K562 (cell line): ENCODE measurements around the gene NPHP1. TPM values are rescaled to one million over a fixed set of nuclear protein-coding genes. Genes with fewer than 3 reads are reported as not detected.
A peak's percentile ranks its signal among the peaks of the same experiment; 100 is the strongest.

ENCODE experiments used
- BCLAF1 ChIP-seq, 2 experiments: fragments of 450-650 bp in 1 of 2; IDR thresholded peaks; 2 replicates each; pipeline ENCODE4 v1.6.1; 2011 to 2017; ENCODE audit warnings: low read depth in 2 of 2, antibody characterized with exemption in 1 of 2, borderline replicate concordance in 1 of 2, low read length in 1 of 2, mild to moderate bottlenecking in 1 of 2, mixed read lengths in 1 of 2; ENCODE audit not compliant: control insufficient read depth in 1 of 2
- CBX5 ChIP-seq: IDR thresholded peaks from 2 replicates; pipeline ENCODE4 v1.6.1; 2014; ENCODE audit warnings: low read depth, borderline replicate concordance
- ESRRB ChIP-seq: fragments of 250-450 bp; sonication (Bioruptor Pico); IDR thresholded peaks from 2 replicates; pipeline ENCODE4 v1.5.0; 2020; ENCODE audit warnings: mild to moderate bottlenecking, moderate library complexity, borderline replicate concordance
- PML ChIP-seq: IDR thresholded peaks from 2 replicates; pipeline ENCODE4 v1.6.1; 2012; ENCODE audit warnings: low read length, inconsistent platforms
- POLR3G ChIP-seq: IDR thresholded peaks from 2 replicates; pipeline ENCODE4 v1.6.1; 2011; ENCODE audit not compliant: insufficient read length, insufficient replicate concordance; ENCODE audit errors: extremely low read depth
- RBM17 ChIP-seq: fragments of 200-400 bp; formaldehyde crosslinking; IDR thresholded peaks from 2 replicates; pipeline ENCODE4 v1.6.1; 2017; ENCODE audit warnings: low read depth, mild to moderate bottlenecking, low read length, borderline replicate concordance
- SP2 ChIP-seq: IDR thresholded peaks from 2 replicates; pipeline ENCODE4 v1.6.1; 2011; ENCODE audit warnings: mild to moderate bottlenecking, low read depth, low read length, moderate library complexity; ENCODE audit not compliant: poor library complexity, severe bottlenecking; ENCODE audit errors: extremely low read depth
- SRF ChIP-seq, 2 experiments: fragments of 250-450, 450-650 bp in 1 of 2; sonication (Bioruptor Pico) in 1 of 2; sonication (generic) in 1 of 2; formaldehyde crosslinking; IDR thresholded peaks; 2 replicates each; pipeline versions ENCODE4 v1.5.0 to v1.5.1; 2020 to 2022; ENCODE audit warnings: mild to moderate bottlenecking in 1 of 2, missing genetic modification reagents in 1 of 2
- ZBTB8A ChIP-seq: fragments of 450-650 bp; IDR thresholded peaks from 2 replicates; pipeline ENCODE4 v1.6.1; 2018; ENCODE audit warnings: mild to moderate bottlenecking, moderate library complexity; ENCODE audit not compliant: partially characterized antibody
- ZNF134 ChIP-seq: fragments of 250-450 bp; sonication (Bioruptor Pico); conservative IDR thresholded peaks from 2 replicates; pipeline ENCODE4 v1.4.0; 2020
- ZNF232 ChIP-seq: sonication (generic); formaldehyde crosslinking; IDR thresholded peaks from 2 replicates; pipeline ENCODE4 v1.8.0; 2022; ENCODE audit warnings: mild to moderate bottlenecking, missing genetic modification reagents
- ZNF274 ChIP-seq: IDR thresholded peaks from 2 replicates; pipeline ENCODE4 v1.6.1; 2011; ENCODE audit warnings: low read depth, mild to moderate bottlenecking, low read length, moderate library complexity, borderline replicate concordance
- ZNF830 ChIP-seq: fragments of 250-450 bp; sonication (Bioruptor Pico); IDR thresholded peaks from 2 replicates; pipeline ENCODE4 v1.5.0; 2021; ENCODE audit warnings: mild to moderate bottlenecking
- polyA plus RNA-seq, 8 experiments: library from polyadenylated mRNA; depleted of rRNA in 4 of 8; stranded (reverse) in 5 of 8; unstranded in 3 of 8; fragments of >200 nt; fragmentation: Nextera tagmentation in 2 of 8; fragmentation: Illumina TruSeq in 1 of 8; extraction: Ambion mirVana in 2 of 8; extraction: Trizol in 1 of 8; gene quantifications; 2 replicates each; pipeline versions ENCODE4 v1.2.1 to v1.2.3, GENCODE V29; 2011 to 2014; ENCODE audit warnings: inconsistent platforms in 1 of 8, missing spikeins in 1 of 8
- total RNA-seq, 7 experiments: library from RNA; depleted of rRNA in 6 of 7; stranded (reverse); fragments of >200 nt in 6 of 7; fragmentation: Illumina TruSeq in 2 of 7; extraction: Trizol in 2 of 7; gene quantifications; 2 replicates each; pipeline versions ENCODE4 v1.2.1 to v1.2.3, GENCODE V29; 2011 to 2021; ENCODE audit warnings: low replicate concordance in 1 of 7
- TF ChIP-seq, protein P1 (sequence below): fragments of 200-800 bp; sonication (Bioruptor generic); IDR thresholded peaks from 2 replicates; pipeline ENCODE4 v1.6.1; 2017; ENCODE audit warnings: missing genetic modification characterization, missing compliant biosample characterization
- TF ChIP-seq, protein P2 (sequence below): fragments of 450-650 bp; formaldehyde crosslinking; IDR thresholded peaks from 2 replicates; pipeline ENCODE4 v1.4.0; 2020; ENCODE audit warnings: mild to moderate bottlenecking, moderate library complexity
- TF ChIP-seq, protein P3 (sequence below): fragments of 450-650 bp; IDR thresholded peaks from 2 replicates; pipeline ENCODE4 v1.6.1; 2017; ENCODE audit warnings: mild to moderate bottlenecking, moderate library complexity
- TF ChIP-seq, protein P4 (sequence below): fragments of 450-650 bp; conservative IDR thresholded peaks from 2 replicates; pipeline ENCODE4 v1.6.1; 2016; ENCODE audit warnings: missing genetic modification characterization, low read depth, mild to moderate bottlenecking, missing compliant biosample characterization, moderate library complexity

The NPHP1 gene
- total and polyA plus RNA-seq, 9 of the 15 experiments (the other 6 are each of a cell fraction or from before 2014, with no cell fraction given) = 0.11 to 0.32 (median 0.20) TPM; not detected in 5

- TF ChIP-seq SRF (CRISPR knock-in tag; IDR thresholded peaks at IDR 0.05) = no peak
- TF ChIP-seq ESRRB (CRISPR knock-in tag) = no peak
- TF ChIP-seq, protein P1, sequence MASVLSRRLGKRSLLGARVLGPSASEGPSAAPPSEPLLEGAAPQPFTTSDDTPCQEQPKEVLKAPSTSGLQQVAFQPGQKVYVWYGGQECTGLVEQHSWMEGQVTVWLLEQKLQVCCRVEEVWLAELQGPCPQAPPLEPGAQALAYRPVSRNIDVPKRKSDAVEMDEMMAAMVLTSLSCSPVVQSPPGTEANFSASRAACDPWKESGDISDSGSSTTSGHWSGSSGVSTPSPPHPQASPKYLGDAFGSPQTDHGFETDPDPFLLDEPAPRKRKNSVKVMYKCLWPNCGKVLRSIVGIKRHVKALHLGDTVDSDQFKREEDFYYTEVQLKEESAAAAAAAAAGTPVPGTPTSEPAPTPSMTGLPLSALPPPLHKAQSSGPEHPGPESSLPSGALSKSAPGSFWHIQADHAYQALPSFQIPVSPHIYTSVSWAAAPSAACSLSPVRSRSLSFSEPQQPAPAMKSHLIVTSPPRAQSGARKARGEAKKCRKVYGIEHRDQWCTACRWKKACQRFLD = peak; percentile 80
- TF ChIP-seq ZNF134 (CRISPR knock-in tag) = 0 out of 2 replicates have a peak, but pooled peaks have one; percentile 13
- no peak for TF ChIP-seq ZBTB8A
- TF ChIP-seq RBM17 = no peak
- TF ChIP-seq PML = peak; percentile 64
- TF ChIP-seq, protein P2, sequence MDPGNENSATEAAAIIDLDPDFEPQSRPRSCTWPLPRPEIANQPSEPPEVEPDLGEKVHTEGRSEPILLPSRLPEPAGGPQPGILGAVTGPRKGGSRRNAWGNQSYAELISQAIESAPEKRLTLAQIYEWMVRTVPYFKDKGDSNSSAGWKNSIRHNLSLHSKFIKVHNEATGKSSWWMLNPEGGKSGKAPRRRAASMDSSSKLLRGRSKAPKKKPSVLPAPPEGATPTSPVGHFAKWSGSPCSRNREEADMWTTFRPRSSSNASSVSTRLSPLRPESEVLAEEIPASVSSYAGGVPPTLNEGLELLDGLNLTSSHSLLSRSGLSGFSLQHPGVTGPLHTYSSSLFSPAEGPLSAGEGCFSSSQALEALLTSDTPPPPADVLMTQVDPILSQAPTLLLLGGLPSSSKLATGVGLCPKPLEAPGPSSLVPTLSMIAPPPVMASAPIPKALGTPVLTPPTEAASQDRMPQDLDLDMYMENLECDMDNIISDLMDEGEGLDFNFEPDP (CRISPR knock-in tag) = no peak
- TF ChIP-seq, protein P3, sequence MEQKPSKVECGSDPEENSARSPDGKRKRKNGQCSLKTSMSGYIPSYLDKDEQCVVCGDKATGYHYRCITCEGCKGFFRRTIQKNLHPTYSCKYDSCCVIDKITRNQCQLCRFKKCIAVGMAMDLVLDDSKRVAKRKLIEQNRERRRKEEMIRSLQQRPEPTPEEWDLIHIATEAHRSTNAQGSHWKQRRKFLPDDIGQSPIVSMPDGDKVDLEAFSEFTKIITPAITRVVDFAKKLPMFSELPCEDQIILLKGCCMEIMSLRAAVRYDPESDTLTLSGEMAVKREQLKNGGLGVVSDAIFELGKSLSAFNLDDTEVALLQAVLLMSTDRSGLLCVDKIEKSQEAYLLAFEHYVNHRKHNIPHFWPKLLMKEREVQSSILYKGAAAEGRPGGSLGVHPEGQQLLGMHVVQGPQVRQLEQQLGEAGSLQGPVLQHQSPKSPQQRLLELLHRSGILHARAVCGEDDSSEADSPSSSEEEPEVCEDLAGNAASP = no peak
- TF ChIP-seq POLR3G = no peak
- TF ChIP-seq BCLAF1 (IDR thresholded peaks at IDR 0.05; ENCODE audit: borderline replicate concordance in 1 of 2, control insufficient read depth in 1 of 2, low read depth in 2 of 2, low read length in 1 of 2) = no peak
- no peak for TF ChIP-seq ZNF232
- TF ChIP-seq CBX5 = no peak
- TF ChIP-seq SP2 = no peak
- no peak for TF ChIP-seq ZNF274
- TF ChIP-seq, protein P4, sequence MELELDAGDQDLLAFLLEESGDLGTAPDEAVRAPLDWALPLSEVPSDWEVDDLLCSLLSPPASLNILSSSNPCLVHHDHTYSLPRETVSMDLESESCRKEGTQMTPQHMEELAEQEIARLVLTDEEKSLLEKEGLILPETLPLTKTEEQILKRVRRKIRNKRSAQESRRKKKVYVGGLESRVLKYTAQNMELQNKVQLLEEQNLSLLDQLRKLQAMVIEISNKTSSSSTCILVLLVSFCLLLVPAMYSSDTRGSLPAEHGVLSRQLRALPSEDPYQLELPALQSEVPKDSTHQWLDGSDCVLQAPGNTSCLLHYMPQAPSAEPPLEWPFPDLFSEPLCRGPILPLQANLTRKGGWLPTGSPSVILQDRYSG (tag) = peak; percentile 37; the same call in 1 of the 2 replicates
- TF ChIP-seq ZNF830 (CRISPR knock-in tag) = no peak
These were observed 7.4 kb upstream of the NPHP1 start, which contains the start of gene MTLN (continued) for GRCh38 chr2:110211938-110212858.
